ENCODE data around the gene SLC10A7.
"Not testable (repeated sequence)": the region's sequence is repeated elsewhere in the genome, so short reads cannot be mapped to it uniquely, and the experiment has no call there.

Gene SLC10A7

GRCh38 chr4:146350114-146350513 lies 171.6 kb downstream of the SLC10A7 start:
- not testable (repeated sequence) for DNase-seq (ENCODE audit: low spot score)

DNA sequence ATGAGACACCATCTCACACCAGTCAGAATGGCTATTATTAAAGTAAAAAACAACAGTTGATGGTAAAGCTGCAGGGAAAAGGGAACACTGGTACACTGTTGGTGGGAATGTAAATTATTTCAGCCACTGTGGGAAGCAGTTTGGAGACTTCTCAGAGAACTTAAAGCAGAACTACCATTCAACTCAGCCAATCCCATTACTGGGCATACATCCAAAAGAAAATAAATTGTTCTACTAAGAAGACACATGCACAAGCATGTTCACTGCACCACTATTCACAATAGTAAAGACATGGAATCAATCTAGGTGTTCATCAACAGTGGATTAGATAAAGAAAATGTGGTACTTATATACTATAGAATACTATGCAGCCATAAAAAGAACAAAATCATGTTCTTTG lies 172.4 kb downstream of the SLC10A7 start:
- no peak for DNase-seq (ENCODE audit: low spot score)

GRCh38 chr4:146347822-146348221 lies 173.9 kb downstream of the SLC10A7 start:
- DNase-seq (ENCODE audit: low spot score): no peak

DNA sequence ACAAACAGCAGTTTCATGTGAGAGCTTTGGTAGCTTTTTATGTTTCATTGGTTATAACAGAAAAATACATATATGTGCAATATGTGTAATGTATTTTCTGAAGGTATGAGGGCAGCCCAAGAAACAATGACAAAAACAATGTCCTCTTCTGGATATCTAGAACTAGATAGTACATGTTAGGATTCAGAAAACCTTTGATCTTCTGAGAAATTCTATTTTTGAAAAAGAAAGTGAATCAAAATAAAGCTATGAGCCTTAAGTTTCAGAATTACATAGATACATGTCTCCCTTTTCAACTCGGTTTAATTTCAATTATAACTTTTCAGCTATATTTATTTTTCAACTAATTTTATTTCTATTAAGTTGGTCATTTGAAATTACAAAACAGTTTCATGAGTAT lies 175.5 kb downstream of the SLC10A7 start:
- no peak for DNase-seq (ENCODE audit: low spot score)

DNA sequence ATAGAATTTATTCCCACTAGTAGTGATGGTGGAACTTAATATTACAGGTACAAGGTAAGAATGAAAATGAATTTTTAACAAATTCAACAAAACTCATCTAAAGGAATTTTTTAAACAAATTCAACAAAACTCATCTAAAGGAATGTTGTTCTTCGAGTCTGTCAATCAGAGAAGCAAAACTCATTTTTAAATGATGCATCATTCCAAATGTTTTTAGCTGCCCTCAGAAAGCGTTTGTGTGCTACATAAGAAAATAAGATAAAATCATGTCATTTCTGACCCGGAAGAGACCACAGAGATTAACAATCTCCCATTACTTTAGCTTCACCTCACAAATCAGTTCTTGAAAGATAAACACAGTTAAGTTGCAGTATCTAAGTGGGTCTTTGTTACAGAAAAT lies 178.0 kb downstream of the SLC10A7 start:
- no peak for DNase-seq (ENCODE audit: low spot score)

DNA sequence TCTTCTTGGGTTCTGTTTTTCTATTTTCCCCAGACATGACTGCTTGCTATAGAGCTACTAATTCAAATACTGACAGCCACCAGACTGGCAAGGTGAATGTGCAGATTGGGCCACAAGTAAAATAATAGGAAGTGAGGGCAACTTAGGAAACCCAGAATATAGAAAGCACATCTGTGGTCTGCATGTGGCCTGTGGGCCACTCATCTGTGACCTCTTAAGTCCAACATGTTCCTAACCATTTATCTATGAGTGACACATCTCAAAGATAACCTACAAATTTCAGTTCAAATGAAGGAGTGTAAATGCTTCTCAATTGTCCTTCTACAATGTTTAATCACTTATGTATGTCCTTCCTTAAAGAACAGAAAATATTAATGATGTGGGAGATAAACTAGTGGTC lies 178.5 kb downstream of the SLC10A7 start:
- no peak for DNase-seq (ENCODE audit: low spot score)

DNA sequence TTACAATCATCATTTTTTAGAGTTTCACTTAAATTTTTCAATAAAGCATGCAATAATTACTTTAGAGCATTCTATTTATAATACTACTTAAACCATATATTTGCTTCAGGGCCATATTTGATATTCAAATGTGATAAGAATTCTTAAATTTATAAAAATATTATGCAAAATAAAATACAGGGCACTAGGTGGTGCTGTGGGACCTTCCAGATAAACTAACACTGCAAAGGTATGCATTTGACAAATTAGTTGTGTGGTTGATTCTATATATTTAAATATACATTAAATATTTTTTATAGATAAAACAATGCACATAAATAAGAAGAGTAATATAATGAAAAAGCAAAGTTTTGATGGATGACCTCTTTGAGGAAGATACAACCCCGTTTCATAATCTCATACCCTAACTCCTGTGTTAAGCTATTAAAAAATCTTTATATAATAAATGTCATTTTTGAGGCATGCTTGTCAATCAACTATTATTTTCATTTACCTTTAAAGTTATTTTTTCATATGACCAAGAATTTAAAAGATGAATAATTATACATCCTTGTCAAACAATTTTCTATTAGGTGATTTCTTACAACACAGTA lies 179.0 kb downstream of the SLC10A7 start:
- DNase-seq (ENCODE audit: low spot score): peak; percentile 18

DNA sequence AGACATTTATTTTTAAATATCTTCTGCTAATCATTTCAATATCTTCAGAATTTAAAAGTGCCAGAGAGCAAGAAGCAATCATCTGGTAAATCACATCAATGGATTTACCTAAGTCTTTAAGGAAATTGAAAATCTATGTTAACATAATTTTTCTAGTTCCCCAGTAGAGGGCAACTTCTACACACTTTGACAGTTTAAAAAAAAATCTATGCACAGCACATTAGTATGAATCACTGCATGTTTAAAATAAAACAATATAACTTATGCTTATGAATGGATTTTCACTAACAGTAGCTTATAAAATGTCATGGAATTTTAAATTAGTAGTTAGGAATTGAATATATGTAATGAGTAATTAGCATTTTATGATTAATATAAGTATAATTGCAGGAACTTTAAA lies 180.9 kb downstream of the SLC10A7 start:
- peak; percentile 12 for DNase-seq (ENCODE audit: low spot score)

DNA sequence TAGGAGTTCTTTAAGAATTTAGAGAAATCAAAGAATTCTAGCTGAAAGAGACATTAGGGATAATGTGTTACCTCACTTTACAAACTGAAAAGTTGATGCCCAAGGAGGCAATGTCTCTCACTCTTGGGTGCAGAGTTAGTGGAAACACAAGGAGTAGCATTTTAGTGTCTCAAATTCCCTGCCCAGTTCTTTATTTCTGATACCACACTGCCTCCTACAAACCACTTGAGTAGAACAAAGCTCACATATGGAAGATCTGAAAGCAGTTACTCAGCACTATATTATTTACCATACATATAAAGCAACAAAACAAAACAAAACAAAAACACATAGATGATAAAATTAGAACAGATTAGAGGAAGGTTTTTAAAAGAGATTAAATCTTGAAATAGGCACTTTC lies 183.2 kb downstream of the SLC10A7 start:
- DNase-seq (ENCODE audit: low spot score): no peak

DNA sequence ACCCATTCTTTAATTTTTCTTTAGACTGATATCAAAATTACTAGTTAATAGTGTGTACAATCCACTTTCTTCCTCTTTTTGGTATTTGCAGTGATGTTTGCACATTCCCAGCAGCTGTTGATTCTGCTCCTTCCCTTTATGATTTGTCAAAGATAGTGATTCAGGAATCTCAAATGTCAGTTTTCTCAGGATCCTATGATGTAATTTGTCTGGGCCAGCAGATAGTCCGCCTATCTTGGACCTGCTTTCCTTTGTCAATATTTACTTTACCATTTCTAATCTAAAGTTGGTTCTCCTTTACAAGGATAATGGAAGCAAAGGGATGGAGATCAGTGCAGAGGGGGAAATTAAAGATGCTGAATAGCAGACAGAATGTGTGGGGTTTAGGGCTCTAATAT lies 185.3 kb downstream of the SLC10A7 start:
- no peak for DNase-seq (ENCODE audit: low spot score)

DNA sequence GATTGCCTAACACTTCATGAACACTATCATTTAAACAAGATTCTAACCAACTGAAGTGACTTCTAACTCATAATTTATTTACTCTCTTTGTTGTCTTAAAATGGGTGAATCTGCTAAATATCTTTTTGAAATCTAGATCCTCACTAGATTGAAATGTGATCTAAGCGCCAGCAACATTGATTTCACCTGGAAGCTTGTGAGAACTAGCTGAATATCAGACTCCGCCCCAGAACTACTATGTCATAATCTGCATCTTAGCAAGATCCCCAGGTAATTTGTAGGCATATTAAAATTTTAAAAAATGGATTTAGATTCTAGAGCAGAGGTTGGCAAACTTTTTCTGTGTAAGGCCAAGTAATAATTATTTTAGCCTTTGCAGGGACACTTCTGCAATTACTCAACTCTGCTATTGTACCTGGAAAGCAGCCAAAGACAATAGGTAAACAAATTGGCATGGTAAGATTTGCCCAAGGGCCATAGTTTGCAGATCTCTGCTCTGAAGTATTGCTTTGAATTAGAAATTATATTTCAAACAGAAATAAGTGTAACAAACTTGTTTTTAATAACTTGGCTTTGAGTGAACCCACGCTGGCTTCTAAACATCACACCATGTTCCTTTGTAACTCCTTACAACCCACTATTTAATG lies 185.9 kb downstream of the SLC10A7 start:
- DNase-seq (ENCODE audit: low spot score): no peak

- no peak for DNase-seq (ENCODE audit: low spot score)
Measured at GRCh38 chr4:146334862-146335449, 186.8 kb downstream of the SLC10A7 start.

GRCh38 chr4:146333895-146334262 lies 187.9 kb downstream of the SLC10A7 start:
- DNase-seq (ENCODE audit: low spot score): no peak

DNA sequence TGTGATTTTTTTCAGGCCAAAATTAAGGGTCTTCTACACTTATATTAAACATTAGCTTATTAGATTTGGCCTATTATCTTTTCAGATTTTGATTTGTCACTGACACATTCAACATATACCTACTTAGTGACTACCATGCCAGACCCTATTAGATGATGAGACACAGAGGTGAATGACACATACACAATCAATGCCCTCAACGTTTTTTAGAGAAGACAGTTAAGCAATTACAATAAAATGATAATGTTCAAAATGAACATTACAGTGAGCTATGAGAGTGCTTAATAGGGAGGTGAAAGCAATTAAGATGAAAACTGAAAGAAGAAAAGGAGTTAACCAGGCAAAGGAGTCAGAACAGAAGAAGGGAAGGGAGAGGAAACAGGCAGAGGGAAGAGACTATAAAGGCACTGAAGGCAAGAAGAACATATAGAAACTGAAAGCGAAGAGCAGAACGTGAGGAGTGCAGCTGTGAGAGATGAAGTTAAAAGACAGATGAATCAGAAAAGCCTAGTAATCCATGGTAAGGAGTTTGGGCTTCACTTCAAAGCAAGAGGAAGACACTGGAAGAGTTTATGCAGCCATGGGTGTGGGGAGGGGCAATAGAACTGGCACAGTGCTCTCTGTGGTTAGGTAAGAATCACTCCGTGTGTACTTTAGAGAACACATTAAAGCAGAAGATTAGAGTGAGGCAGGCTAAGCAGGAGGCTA lies 188.4 kb downstream of the SLC10A7 start:
- no peak for DNase-seq (ENCODE audit: low spot score)

DNA sequence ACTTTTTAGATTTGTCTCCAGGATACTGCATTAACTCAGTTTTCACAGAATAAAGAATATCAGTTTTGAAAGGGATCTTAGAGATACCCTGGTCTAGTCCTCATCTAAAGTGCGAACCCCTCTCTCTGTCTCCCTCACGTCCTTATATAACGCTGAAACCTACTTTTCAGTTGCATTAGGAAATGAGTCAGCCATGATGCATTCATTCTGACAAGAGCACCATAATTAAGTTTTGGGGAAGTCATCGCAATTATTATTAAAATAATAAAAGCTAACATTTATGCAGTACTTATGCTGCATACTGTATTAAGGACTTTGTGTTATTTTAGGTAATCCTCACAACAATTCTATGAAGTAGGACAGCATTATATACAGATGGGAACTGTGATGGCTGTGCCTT lies 191.3 kb downstream of the SLC10A7 start:
- DNase-seq (ENCODE audit: low spot score): no peak

DNA sequence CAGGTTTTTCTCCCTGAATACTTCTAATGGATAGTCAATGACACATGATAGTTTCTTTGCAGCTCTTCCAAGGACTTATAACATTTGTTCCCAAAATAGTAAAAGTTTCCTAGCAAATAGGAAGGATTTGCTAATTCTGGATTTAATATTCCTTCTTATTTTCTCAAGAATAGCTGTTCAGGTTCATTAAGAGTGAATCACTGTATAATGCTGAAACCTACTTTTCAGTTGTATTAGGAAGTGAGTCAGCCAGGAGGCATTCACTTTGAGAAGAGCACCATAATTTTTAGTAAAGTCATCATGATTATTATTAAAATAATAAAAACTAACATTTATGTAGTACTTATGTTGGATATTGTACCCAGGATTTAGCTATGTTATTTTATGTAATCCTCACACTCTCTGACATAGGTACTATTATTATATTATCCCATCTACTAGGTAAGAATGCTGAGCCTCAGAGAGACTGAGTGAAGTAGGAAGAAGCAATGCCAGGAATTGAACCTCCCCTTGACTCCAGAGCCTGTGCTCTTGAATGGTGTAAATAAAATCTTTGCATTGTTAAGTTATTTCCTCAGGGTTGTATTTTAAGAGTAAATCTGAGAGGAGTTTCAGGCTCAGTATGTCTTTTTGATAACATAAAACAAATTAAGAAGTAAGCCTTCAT lies 192.6 kb downstream of the SLC10A7 start:
- DNase-seq (ENCODE audit: low spot score): no peak

DNA sequence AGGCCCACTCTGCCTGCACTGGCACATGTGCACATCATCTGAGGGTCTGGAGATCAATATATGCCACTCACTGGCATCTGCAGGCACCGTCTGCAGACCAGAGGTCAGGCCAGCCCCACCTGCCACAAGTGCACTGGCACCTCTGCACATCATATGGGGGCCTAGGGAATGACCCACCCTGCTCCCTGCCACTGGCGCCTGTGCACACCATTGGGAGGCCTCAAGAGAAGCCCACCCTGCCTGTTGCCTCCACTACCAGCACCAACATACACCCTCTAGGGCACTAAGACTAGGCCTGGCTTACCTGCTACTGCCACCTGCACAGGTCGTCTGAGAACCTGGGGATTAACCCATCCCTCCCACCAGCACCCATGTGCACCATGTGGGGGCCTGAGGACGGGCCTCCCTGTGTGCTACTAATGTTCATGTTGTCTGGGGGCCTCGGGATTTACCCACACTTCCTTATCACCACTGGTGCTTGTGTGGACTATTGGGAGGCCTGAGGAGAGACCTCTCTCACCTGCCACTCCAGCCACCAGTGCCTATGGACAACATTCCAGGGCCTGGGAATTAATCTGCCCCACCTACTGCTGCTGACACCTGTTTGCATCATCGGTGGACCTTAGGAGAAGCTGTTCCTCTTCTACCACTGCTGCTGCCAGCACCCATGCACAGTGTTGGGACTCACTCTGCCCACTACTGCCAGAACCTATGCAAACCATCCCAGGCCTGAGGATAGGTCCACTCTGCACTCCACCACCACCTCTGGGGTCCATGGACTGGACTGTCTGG lies 193.7 kb downstream of the SLC10A7 start:
- DNase-seq (ENCODE audit: low spot score): no peak

- no peak for DNase-seq (ENCODE audit: low spot score)
Measured at GRCh38 chr4:146318894-146319293, 202.8 kb downstream of the SLC10A7 start.

- DNase-seq (ENCODE audit: low spot score): no peak
Measured at GRCh38 chr4:146317783-146318182, 204.0 kb downstream of the SLC10A7 start.

DNA sequence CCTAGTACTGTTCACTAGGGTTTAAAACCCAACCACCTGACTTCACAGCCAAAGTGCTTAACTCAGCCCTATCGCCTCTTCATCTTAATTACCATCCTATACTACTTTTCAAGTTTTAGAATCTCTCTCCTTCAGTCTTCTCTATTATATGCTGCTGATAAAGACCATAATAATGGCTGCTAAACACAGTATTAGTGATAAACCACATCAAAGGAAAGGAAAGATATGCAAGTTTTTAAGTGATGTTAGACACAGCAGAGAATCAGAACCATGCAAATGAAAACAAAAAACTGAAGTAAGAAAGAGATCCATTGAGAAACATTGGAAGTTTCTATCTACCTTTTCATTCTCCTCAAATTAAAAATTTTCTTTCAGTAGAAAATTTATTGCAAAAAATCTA lies 206.6 kb downstream of the SLC10A7 start:
- no peak for DNase-seq (ENCODE audit: low spot score)

DNA sequence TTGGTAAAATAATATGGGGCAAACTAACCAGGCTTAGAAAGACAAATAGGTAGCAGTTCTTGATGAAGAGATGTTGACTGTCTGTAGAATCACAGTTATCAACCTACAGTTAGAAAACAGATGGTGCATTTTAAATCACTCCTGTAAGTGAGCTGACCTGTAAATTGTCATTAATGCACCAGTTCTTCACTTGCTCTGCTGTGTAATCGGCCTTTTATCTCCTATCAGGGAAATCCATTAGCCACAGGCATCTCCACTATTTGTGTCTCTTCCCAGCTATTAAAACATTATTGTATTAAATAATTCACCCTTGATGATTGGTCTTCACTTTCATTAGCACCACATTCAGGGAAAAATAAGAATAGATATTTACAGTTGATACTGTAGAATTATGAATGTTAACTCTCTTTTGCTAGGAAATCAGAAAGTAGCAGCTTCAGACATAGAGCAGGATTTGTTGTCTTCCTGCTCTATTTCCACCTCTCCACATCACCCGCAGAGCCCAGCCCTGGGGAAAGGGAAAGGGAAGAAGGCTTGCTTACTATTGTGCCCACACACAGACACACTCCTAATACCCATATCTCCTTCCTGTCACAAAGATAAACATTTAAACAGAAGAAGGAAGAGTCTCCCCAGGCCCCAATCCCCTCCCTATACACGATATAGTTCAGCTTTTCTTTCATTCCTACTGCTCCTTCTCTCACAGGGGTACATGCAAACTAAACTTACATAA lies 210.3 kb downstream of the SLC10A7 start:
- no peak for DNase-seq (ENCODE audit: low spot score)

Data from pons (tissue), 1 donor.